Panc1 (cell line): Measurements from ENCODE around the gene DNMT3L. TPM values are rescaled to one million over a fixed set of nuclear protein-coding genes. Genes with fewer than 3 reads are reported as not detected.
"Not testable (repeated sequence)": the region's sequence is repeated elsewhere in the genome, so short reads cannot be mapped to it uniquely, and the experiment has no call there.

Source experiments
- ATAC-seq: fragments of 200-7000 bp; cut with Tn5 transposase; 2 replicates; pipeline ENCODE4 v1.9.1; 2020; ENCODE audit warnings: mild to moderate bottlenecking, moderate library complexity
- BruUV-seq: library from RNA; stranded (reverse); fragments of 400-500 nt; replicated peaks from 2 replicates; lab custom pipeline; 2021; lab: Mats Ljungman, UMichigan
- CTCF ChIA-PET: fragments of 300-600 bp; sonication (Branson Sonifier 250); formaldehyde crosslinking; loops from one replicate; lab custom pipeline; 2022; ENCODE audit warnings: antibody characterized with exemption; lab: Charles Lee
- POLR2A ChIA-PET: fragments of 300-600 bp; sonication (Branson Sonifier 250); formaldehyde crosslinking; loops from one replicate; lab custom pipeline; 2022; ENCODE audit warnings: antibody characterized with exemption; lab: Charles Lee
- DNase-seq: peaks from one replicate; pipeline ENCODE4 v3.0.0-alpha.2; 2010; ENCODE audit warnings: low read depth, low spot score
- H3K27ac ChIP-seq: 2 replicates; pipeline ENCODE4 v1.5.1; 2011; ENCODE audit warnings: mild to moderate bottlenecking, low read length, inconsistent platforms
- H3K27me3 ChIP-seq: fragments of 200-500 bp; sonication (Bioruptor generic); 2 replicates; pipeline ENCODE4 v1.6.0; 2014; ENCODE audit warnings: low read length, inconsistent platforms; ENCODE audit not compliant: control insufficient read depth, insufficient read depth
- H3K36me3 ChIP-seq: fragments of 200-500 bp; sonication (Bioruptor generic); 2 replicates; pipeline ENCODE4 v1.5.1; 2014; ENCODE audit warnings: inconsistent platforms, mild to moderate bottlenecking, low read length, moderate library complexity; ENCODE audit not compliant: control insufficient read depth, insufficient read depth
- H3K4me1 ChIP-seq: 2 replicates; pipeline ENCODE4 v1.5.1; 2011; ENCODE audit warnings: inconsistent platforms, mild to moderate bottlenecking, low read length, moderate library complexity; ENCODE audit not compliant: control insufficient read depth, insufficient read depth
- H3K4me3 ChIP-seq, 2 experiments: 2 replicates each; pipeline ENCODE4 v1.5.1; 2011 to 2012; ENCODE audit warnings: low read depth in 2 of 2, low read length in 2 of 2, mild to moderate bottlenecking in 2 of 2, inconsistent platforms in 1 of 2, moderate library complexity in 1 of 2
- H3K9me3 ChIP-seq: fragments of 200-500 bp; sonication (Bioruptor generic); 2 replicates; pipeline ENCODE4 v1.5.1; 2014; ENCODE audit warnings: low read depth, mild to moderate bottlenecking, inconsistent platforms, low read length, moderate library complexity; ENCODE audit not compliant: control insufficient read depth, insufficient read depth
- TCF7L2 ChIP-seq: IDR thresholded peaks from 2 replicates; pipeline ENCODE4 v1.6.1; 2011; ENCODE audit warnings: mild to moderate bottlenecking, low read depth, low read length, inconsistent platforms
- in situ Hi-C: cut with HindIII; loops from 2 replicates; pipeline ENCODE4 v1.10.0; 2016; ENCODE audit warnings: low sequenced_read_pairs, low pct_unique_long_range_greater_than_20kb
- intact Hi-C: fragments of 100-400 bp; cut with micrococcal nuclease; formaldehyde crosslinking; loops from one replicate; pipeline ENCODE4 v1.10.0; 2022; ENCODE audit not compliant: unreplicated experiment
- total RNA-seq: library from RNA; stranded (reverse); gene quantifications from one replicate; pipeline ENCODE4 v1.2.1, GENCODE V29; 2021; ENCODE audit not compliant: unreplicated experiment

Gene DNMT3L
- total RNA-seq, 1 experiment from 2014 or later, result not detected

DNA sequence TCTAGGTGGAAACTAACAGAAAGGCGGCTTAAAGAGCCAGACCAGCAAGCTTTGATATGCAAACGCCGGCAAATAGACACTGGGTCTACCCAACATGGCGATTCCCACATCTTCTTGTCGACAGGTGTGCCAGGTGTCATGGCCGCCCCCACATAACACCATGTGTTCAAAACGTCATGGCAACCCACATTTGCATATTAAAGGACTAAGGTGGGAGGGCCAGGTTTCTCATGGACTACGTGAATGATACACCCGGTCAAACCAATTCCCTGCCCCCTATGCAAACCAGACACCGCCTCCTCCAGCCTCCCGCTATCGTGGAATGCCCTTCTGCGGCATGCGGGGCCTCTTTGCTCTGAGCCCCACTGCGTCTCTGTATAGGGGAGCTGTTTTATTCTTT is 62.2 kb downstream of the DNMT3L start (continued):
- no peak for TF ChIP-seq TCF7L2

DNA sequence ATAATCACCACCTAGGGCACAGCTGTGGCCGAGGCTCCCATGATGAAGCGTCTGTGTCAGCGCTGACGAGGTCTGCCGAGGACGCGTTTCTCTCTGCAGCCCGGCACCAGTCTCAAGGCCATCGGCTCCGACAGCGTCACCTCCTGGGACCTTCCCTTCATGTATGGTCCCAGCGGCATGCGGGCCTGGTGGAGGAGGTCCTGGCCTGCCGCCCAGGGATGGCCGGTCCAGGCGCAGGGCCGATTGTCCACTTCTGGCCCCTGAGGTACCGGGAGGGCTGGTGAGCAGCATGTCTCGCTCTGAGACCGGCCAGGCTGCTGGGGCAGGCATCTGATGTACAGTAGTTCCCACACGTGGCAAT is 64.6 kb downstream of the DNMT3L start:
- H3K9me3 ChIP-seq, DNase-seq, H3K27ac ChIP-seq, H3K36me3 ChIP-seq, CTCF ChIA-PET, POLR2A ChIA-PET, H3K4me1 ChIP-seq, intact Hi-C loops, in situ Hi-C loops, H3K27me3 ChIP-seq, ATAC-seq, H3K4me3 ChIP-seq, BruUV-seq: not testable (repeated sequence)

Other genes with a start within 250 kb of the DNMT3L start
- 34.5 TPM for gene TRAPPC10, start 249.6 kb downstream of the DNMT3L start, total RNA-seq
- 6.8 TPM for gene PWP2, start 154.5 kb downstream of the DNMT3L start, total RNA-seq
- gene GATD3, start 128.2 kb downstream of the DNMT3L start, total RNA-seq, result 10.1 TPM
- 5.5 TPM for gene ICOSLG, start 21.0 kb downstream of the DNMT3L start, total RNA-seq
- gene AIRE, start 24.0 kb upstream of the DNMT3L start, total RNA-seq, result not detected
- gene PFKL, start 38.2 kb upstream of the DNMT3L start, total RNA-seq, result 70.1 TPM
- gene CFAP410, start 77.5 kb upstream of the DNMT3L start, total RNA-seq, result 11.8 TPM
- 0.26 TPM for gene TRPM2, start 91.7 kb upstream of the DNMT3L start, total RNA-seq
- gene LRRC3, start 193.6 kb upstream of the DNMT3L start, total RNA-seq, result 3.3 TPM